Measurements from ENCODE around the gene PCNX4. TPM values are rescaled to one million over a fixed set of nuclear protein-coding genes. Genes with fewer than 3 reads are reported as not detected.

The PCNX4 gene
- total RNA-seq, 4 donors from 2014 or later, result 63.5 to 139 (median 85.4) TPM

DNA sequence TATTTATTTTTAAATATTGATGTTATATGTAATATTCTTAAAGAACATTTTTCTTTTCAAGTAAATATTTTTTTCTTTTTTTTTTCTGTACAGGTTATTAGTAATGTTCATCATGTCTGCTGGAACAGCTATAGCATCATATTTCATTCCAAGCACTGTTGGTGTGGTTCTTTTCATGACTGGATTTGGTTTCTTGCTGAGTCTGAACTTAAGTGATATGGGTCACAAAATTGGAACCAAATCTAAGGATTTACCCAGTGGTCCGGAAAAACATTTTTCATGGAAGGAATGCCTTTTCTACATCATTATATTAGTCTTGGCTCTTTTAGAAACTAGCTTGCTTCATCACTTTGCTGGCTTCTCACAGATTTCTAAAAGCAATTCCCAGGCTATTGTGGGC, 23.2 kb downstream of the PCNX4 start:
- 0% methylated on average over 1 of the region's 1 CpG for WGBS, 2 donors
- Histone ChIP-seq H3K27me3 (no peaks in the 10 kb centered on the region), H3K9me3 (no peaks in the 10 kb centered on the region), H3K4me1 (no peaks in the 10 kb centered on the region), H3K36me3 (peaks cover 0 to 26% of the 10 kb centered on the region in 2 donors), H3K4me3 (replicated peaks in 1 of 3) (no peak overlapping the region), H3K27ac (no peak overlapping the region)
- no peak for TF ChIP-seq POLR2A (IDR thresholded peaks at IDR 0.05)
- TF ChIP-seq, protein P1, sequence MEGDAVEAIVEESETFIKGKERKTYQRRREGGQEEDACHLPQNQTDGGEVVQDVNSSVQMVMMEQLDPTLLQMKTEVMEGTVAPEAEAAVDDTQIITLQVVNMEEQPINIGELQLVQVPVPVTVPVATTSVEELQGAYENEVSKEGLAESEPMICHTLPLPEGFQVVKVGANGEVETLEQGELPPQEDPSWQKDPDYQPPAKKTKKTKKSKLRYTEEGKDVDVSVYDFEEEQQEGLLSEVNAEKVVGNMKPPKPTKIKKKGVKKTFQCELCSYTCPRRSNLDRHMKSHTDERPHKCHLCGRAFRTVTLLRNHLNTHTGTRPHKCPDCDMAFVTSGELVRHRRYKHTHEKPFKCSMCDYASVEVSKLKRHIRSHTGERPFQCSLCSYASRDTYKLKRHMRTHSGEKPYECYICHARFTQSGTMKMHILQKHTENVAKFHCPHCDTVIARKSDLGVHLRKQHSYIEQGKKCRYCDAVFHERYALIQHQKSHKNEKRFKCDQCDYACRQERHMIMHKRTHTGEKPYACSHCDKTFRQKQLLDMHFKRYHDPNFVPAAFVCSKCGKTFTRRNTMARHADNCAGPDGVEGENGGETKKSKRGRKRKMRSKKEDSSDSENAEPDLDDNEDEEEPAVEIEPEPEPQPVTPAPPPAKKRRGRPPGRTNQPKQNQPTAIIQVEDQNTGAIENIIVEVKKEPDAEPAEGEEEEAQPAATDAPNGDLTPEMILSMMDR (IDR thresholded peaks at IDR 0.05), result no peak
- intact Hi-C loops (cut with DNase I), result no loop called here
- DNase-seq, result no peak

DNA sequence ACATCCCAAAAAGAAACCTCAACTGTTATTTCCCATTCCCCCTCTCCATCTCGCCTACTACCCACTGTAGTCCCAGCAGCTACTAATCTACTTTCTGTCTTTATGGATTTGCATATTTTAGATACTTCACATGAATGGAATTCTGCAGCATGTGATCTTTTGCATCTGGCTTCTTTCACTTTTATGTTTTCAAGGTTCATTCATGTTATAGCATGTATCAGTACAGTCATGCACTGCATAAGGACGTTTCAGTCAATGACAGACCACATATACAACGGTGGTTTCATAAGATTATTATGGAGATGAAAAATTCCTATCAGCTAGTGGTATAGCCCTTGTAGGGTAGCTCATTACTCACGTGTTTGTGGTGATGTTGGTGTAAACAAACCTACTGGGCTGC, 24.5 kb downstream of the PCNX4 start:
- Histone ChIP-seq H3K36me3 (peaks cover 0 to 26% of the 10 kb centered on the region in 2 donors), H3K27ac (no peak overlapping the region), H3K4me3 (replicated peaks in 1 of 3) (no peak overlapping the region), H3K27me3 (no peaks in the 10 kb centered on the region), H3K9me3 (no peaks in the 10 kb centered on the region), H3K4me1 (no peaks in the 10 kb centered on the region)
- WGBS, 2 donors, result 83 to 89% methylated on average over 4 of the region's 4 CpGs
- no peak for DNase-seq
- TF ChIP-seq, protein P1 (IDR thresholded peaks at IDR 0.05), result no peak
- TF ChIP-seq POLR2A (IDR thresholded peaks at IDR 0.05), result no peak
- intact Hi-C loops (cut with DNase I), result no loop called here

- H3K4me3 ChIP-seq (replicated peaks in 1 of 3), result no peak overlapping the region
- H3K4me1 ChIP-seq, result no peaks in the 10 kb centered on the region
- H3K9me3 ChIP-seq, result no peaks in the 10 kb centered on the region
- H3K27me3 ChIP-seq, result no peaks in the 10 kb centered on the region
- TF ChIP-seq POLR2A (IDR thresholded peaks at IDR 0.05), result no peak
- TF ChIP-seq, protein P1 (IDR thresholded peaks at IDR 0.05), result no peak
- H3K27ac ChIP-seq, result no peak overlapping the region
- peaks cover 38 to 41% of the 10 kb centered on the region in 2 donors for H3K36me3 ChIP-seq
- no peak for DNase-seq
- intact Hi-C loops (cut with DNase I), result no loop called here
Measured at GRCh38 chr14:60125918-60126317, 34.2 kb downstream of the PCNX4 start.

DNA sequence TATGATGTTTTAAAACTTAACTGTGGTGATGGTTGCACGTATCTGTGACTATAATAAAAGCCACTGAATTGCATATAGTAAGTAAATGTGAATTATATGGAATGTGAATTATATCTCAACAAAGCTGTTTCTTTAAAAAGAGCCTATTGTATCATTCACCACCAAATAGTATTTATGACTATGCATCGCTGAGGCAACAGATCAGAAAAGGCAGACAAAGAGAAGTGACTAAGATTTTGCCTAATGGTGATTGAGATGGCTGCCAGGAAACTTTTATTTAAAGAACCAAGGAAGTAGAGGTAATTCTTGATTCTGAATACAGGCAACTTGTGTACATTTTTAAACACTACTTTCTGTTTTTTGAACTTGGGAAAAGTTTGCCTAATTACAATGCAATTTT, 41.8 kb downstream of the PCNX4 start:
- no peaks in the 10 kb centered on the region for H3K27me3 ChIP-seq
- no peaks in the 10 kb centered on the region for H3K36me3 ChIP-seq
- TF ChIP-seq, protein P1 (IDR thresholded peaks at IDR 0.05), result no peak
- no peak for TF ChIP-seq POLR2A (IDR thresholded peaks at IDR 0.05)
- intact Hi-C loops (cut with DNase I), result no loop called here
- H3K9me3 ChIP-seq, result no peaks in the 10 kb centered on the region
- no peak overlapping the region for H3K4me3 ChIP-seq (replicated peaks in 1 of 3)
- DNase-seq, result no peak
- H3K4me1 ChIP-seq, result no peaks in the 10 kb centered on the region
- no peak overlapping the region for H3K27ac ChIP-seq
- WGBS, 2 donors, result 91 to 96% methylated on average over 2 of the region's 2 CpGs

DNA sequence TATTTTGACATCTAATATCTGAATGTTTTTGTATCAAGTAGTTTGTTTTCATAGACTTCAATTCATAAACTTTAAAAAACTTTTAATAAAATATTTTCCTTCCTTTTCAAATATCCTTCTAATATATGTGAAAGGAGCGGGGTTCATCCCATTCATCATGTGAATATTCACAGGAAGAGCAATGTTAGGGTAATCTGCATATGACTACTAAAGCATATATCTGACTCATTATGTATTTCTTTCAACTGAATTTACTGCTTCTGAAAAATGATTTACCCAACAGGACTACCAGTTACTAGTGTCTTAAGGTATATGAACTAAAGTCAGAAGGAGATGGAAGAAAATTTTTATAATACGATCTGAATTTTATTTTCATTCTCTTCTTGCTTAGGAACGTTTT, 43.0 kb downstream of the PCNX4 start:
- Histone ChIP-seq H3K36me3 (no peaks in the 10 kb centered on the region), H3K4me1 (no peaks in the 10 kb centered on the region), H3K4me3 (replicated peaks in 1 of 3) (no peak overlapping the region), H3K27me3 (no peaks in the 10 kb centered on the region), H3K9me3 (no peaks in the 10 kb centered on the region), H3K27ac (no peak overlapping the region)
- WGBS, 2 donors, result 96% methylated on average over 3 of the region's 3 CpGs
- DNase-seq, result no peak
- TF ChIP-seq POLR2A (IDR thresholded peaks at IDR 0.05), result no peak
- TF ChIP-seq, protein P1 (IDR thresholded peaks at IDR 0.05), result no peak
- intact Hi-C loops (cut with DNase I), result no loop called here

All from thyroid gland (tissue), 4 donors.